HG03521 (cell line): ENCODE results near the gene TNNI2.

Experiments used
- ATAC-seq: cut with Tn5 transposase; IDR thresholded peaks from one replicate; pipeline ENCODE4 v1.9.1; 2021; ENCODE audit warnings: mild to moderate bottlenecking, moderate library complexity; ENCODE audit not compliant: unreplicated experiment

TNNI2 gene

DNA sequence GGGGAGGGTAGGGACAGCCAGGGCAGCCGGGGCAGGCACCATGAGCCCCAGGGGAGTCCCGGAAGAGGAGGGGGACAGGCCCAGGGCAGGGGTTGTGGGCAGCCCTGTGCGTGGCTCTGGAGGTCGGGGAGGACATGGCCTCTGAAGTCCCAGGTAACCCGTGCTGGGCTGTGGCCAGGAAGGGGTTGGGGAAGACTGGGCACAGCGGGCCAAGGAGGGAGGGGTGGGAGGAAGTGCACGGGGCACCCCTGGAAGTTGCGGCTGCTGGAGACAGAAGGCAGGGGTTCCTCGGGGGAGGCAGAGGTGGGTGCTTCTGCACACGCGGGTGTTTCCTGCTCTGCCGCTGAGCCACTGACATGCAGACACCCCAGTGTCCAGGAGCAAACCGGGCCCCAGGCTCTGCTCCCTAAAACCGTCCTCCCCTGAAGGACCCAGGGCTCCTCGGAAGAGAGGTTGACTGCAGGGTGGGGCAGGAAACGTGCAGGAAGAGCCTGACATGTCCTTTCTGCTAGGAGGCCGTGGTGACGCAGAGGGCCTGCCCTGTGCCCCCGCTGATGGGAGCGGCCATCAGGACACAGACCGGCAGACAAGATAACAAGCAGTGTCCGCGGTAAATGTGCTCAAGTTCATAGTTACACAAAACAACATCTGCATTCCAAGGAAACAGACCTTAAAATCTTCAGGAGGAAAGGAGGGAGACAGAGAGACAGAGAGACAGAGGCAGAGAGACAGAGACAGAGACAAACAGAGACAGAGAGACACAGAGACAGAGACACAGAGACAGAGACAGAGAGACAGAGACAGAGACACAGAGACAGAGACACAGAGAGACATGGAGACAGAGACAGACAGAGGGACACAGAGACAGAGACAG is 5.7 kb downstream of the TNNI2 start:
- ATAC-seq: no peak

DNA sequence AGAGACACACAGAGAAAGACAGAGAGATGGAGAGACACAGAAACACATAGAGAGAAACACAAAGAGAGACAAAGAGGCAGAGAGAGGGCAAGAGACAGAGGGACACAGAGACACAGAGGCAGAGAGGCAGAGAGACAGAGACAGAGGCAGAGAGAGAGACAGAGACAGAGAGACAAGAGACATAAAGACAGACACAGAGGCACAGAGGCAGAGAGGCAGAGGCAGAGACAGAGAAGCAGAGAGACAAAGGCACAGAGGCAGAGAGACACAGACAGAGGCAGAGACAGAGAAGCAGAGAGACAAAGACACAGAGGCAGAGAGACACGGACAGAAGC is 6.3 kb downstream of the TNNI2 start:
- ATAC-seq: no peak

DNA sequence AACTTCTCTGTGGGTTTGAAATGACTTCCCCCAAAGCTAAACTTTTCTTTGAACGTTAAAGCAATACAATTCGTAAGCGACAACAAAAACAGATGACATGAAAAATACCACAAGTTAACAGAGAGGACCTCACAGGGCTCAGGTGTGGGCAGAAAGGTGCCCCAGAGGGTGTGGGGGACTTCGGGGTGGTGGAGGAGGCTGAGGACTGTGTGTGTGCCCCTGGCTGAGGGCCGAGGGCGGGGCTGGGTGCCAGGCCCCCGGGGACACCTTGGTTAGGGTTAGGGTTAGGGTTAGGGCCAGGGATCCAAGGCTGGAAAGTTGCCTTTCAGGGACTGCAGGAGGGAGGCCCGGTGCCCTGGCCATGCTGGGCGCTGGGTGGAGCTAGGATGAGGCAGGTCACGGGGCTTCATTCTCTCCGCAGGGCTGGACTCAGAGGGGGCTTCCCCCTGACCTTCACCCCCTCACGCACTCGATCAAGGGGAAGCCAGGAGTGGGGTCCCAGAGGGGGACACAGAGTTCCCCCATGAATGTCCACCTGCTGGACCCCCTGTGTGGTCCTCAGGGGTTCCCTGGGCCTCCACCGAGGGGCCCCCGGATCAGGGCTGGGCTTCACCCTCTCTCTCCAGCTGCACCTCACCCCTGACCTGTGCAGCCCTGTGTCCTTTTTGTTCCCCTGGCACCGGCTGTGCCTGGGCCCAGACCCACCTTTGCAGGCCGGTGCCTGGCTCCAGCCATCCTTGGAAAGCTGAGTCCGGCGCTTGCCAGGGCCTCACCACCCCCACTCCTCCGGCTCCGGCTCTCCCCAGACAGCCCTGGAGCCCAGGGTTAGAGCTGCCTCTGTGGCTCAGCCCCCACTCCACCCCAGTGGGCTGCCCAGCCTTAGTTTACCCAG is 7.0 kb downstream of the TNNI2 start:
- ATAC-seq: no peak

DNA sequence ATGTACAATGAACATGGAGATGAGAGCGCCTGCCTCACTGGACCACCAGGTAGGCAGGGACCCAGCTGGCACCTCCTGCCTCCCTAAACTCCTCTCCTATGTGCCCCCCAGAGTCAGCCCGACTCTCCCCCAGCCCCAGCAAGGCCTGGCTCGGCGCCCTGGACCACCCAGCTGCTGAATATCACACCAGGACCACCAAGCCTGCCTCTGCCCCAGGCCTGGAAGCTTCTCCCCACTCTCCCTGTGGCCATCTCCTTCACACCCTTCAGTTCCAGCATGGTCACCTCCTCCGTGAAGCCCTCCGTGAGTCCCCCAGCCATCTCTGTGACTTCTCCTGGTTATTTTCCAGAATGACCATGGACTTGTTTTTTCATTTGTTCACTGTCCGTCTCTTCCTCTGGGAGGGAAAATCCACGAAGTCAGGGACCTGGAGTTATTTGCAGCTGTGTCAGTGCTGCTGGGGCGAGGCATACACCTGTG is 7.7 kb downstream of the TNNI2 start:
- no peak for ATAC-seq

DNA sequence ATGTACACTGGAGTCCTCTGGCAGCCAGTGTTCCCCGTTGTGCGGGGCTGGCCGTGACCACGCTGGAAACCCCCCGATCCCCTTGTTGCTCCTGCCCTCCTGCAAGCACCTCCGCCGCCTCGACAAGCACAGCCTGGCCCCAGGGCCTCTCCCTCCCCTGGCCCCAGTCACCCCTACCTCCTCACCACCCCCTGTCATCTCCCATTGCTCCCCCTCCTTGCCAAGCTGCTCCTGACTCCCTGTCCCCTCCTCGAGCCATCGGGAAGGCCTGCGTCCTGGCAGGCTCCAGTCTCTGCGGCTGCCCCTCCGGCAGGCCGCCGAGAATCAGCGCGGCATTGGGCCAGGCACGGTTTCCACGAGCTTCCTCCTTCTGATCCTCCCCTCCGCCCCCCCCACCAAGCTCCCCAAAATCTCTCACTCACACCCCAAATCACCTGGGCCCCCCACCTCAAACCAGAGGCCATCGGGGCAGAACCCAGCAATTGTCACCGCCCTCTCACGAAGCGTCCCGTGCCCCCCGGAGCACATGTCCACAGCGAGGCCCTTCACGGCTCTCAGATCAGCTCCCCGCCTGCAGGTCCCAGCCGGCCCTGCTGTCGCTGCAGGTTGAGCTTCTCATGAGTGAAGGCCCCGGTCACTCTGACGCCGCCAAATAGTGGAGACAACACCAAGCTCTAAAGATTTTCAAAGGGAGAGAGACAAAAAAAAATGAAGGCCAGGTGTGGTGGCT is 8.4 kb downstream of the TNNI2 start:
- ATAC-seq: no peak

DNA sequence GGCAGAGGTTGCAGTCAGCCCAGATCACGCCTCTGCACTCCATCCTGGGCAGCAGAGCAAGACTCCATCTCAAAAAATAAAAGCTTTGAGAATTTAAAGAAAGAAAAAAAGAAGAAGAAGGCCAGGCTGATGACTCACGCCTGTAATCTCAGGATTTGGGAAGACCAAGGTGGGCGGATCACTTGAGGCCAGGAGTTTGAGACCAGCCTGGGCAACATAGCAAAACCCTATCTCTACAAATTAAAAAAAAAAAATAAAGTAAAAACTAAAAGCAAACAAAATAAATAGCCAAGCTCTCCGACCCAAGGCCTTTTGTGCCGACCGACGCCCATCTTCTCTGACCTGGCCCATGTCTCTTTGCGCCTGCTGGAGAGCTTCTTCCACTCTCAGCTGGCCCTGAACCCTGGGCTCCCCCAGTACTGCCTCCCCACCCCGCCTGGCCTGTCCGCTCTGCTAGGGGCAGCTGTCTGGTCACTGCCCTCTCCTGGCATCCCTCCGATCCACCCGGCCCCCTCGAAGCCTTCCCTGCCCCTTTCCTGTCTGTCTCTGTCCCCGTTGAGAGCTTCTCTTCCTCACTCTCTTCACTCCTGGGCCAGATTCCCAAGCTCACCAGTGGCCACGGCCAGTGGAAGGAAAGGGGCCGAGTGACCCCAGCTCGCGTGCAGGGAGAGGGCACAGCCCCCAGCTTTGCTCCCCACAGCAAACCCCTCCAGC is 9.3 kb downstream of the TNNI2 start:
- no peak for ATAC-seq

DNA sequence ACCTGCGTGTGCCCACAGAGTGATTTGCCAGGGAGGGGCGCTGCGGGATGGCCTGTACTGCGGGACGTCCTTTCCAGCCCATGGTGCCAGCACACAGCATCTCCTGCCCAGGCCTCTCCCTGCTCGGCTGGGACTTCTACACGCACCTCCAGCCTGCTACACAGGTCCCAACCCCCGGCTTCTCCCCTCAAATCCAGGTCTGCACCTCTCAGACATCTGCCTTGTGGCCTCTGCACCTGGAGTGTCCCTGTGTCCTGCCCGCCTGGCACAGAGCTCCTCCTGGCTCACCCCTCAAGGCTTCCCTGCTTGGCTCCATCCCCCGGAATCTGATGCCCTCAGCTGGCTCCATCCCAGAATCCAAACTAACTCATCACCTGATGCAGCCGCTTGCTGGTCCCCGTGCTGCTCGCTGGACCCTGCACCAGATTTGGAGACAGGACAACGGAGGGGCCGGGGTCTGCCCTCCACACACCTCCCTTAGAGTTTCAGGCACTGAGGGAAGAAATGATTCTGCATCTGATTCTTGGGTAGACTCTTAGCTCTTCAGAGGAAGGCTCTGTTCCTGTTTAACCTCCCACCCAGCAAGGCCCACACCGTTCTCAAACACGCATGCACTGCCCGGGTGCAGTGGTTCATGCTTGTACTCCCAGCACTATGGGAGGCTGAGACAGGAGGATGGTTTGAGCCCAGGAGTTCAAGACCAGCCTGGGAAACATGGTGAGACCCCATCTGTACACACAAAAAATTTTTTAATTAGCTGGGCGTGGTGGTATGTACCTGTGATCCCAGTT is 10.1 kb downstream of the TNNI2 start:
- ATAC-seq: no peak

DNA sequence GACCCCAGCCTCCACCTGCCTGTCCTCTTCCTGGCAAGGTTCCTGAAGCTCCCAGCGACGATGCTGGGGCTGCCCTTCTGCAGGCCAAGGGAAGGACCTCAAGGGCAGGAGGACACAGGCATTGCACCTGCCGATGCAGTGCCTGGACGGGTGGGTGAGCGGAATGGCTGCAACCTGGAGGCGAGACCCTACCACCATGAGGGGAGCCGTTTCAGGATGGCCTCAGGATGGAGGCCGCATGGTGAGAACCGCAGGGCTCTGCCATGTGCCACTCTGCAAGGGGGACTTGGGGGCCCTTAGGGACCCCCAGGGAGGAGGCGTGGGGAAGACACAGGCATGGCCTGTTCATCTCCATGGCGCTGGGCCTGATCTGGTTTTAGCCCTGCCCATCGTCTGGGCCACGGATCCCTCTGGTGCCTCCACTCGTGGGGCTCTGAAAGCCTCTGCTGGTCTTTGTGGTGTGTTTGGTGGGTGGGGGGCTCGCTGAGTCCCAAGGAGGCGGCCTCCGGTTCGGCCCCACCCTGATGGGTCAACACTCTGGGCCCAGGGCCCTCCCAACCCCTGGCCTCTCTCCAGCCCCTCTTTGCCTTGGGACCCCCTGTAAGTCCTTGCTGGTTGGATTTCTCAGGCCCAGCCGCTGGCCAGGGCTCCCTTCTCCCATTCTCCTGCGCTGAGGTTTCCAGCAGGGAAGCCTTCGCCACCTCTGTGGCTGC is 12.8 kb downstream of the TNNI2 start:
- ATAC-seq: no peak

DNA sequence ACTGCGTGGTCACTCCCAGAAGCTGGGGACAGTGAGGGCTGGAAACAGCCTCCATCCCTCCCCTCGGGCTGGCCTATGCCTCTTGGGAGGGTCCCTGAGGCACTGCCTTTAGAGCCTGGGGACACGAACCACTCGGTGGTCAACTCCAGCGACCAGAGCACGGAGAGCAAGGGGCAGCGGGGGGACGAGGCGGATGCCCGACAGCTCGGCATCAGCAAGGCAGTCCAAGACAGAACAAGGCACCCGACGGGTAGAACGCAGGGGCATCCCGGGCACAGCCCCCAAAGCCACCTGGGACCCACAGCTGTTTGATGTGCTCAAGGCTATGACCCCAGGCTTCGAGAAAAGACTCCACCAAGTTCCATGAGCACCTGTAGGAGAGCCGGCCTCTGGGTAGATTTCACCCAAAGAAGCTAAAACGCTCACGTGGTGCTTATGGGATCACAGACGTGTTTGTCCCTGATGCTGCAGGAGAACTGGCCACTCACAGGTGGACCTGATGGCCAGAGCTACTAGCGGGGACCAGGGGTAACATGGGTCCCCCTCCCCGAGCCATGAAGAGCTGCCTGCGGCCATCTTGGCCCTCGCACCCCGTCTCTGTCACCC is 13.6 kb downstream of the TNNI2 start:
- peak; percentile 1 for ATAC-seq

DNA sequence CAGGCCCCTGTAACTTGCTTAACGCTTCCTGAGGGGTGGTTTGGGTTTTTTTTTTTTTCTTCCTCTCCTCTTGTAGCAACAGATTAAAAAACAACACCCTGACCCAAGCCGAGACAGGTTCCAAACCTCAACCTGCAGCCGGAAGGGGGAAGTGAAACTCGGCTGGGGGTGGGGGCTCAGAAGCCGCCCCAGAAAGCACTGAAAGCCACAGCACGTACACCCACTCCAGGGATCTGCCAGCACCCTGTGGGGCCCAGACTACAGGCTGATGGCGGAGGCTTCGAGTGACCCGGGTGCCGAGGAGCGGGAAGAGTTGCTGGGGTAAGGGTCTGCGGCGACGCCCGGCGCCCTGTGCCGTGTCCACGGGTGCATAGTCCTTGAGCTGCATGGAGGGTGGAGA is 14.1 kb downstream of the TNNI2 start, which contains the start of gene LSP1:
LSP1 (plus strand) TSS at position 208 of the 400 bp plus-strand sequence; CDS start at position 269, 61 bp downstream.
- peak; percentile 41 for ATAC-seq

DNA sequence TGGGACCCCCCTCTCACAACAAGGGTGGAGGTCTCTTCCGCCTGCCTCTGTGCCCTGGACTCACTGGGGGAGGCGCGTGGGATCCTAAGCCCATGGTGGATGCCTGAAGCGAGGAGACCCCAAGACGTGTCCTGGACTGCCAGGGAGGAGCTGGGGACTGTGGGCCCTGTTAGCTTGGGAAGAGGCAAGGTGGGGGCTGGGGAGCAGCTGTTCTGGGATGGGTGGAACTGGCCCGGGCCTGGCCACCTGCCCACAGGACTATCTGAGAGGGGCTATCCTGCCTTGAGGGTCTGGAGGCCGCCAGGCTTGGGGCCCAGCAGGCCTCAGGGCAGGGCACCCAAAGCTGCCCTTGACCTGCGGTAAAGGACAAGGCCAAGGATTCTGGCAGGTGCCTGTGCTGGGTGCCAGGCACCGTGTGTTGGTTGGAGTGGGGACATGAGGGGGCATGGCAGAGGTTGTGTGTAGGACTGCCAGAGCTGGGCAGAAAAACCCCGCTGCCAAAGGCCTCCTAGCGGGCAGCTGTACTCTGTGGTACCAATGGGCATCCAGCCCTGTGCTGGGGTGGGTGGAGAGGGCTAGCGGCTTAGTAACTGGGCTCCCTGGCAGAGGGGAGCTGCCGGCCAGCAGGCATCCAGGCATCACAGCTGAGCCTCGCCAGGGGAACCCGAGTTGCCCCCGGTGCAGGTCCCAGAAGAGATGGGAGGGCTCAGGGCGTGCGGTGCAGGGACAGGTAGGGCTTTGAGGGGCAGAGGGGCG is 14.8 kb downstream of the TNNI2 start:
- no peak for ATAC-seq

DNA sequence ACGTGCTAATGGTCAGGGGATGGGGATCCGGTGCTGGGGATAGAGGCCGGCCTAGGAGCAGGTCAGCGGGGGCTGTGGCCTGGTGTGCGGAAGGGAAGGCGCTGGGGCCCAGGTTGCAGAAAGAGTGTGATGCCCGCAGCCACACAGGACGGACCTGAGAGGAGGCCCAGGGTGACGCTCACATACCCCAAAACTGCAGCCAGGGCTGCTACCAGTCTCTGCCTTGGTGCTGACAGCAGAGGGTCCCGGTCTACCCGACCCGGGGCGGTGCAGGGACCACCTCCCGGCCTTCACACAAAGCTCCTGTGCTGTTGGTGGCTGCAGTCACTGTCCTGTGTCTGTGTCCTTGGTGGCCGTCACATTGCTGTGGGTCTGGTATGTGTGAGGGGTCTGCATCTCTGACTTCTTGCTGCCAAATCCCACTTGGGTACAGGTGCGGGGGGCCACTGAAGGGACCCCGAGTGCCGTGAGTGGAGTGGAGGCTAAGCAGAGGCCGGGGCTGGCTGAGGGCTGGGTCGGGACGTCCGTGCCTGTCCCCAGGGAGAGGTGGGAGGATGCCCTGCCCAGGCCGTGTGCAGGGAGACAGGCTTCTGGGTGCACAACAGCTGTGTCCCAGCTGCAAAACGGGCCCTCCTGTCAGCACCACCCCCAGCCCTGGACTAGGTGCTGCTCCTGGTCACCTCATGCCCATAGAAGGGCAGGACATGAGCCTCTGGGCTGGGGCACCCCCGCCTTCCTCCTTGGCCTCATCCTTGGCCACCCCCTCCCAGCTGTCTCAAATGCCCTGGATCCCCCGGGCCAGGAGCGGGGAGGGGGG is 15.6 kb downstream of the TNNI2 start:
- peak; percentile 10 for ATAC-seq

DNA sequence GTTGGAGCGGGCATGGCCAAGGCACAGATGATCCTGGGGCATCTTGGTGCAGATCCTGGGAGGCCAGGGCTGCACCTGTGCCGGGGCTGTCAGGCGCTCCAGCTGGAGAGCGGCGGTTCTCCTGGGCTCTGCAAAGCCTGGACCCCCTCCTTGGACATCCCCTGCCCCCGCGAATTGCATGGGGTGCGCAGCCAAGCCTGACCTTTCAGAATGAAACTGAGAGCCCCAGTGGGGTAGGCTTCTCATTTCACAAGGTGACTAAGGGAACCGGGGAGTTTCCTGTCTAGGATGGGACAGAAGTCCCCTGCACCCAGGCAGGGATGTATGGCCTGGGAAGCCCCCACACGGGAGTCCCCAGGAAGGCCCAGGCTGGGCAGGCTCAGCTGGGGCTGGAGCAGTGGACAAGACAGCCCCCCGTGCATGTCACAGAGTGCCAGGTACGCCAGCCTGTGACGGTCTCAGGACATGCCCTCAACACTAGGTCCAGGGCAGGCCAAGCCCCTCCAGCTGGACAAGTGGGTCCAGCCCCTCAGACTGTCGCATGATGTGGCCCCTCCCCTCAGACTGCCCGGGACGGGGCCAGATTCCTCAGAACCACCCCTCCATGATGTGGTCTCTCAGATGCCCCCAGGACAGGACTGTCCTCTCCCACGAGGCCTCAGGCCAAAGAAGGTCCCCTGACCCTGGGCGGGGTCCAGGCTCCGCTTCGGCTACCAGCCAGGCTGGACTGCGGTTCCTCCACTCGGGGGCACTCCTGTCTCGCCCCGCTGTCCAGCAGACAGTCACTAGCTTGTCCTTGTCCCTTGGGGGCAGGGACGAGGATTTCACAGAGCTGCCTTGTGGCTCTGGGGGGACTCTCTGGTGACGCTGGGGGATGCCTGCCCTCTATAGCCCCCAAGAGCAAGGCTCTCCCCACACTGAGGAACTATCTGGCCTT is 16.4 kb downstream of the TNNI2 start:
- ATAC-seq: peak; percentile 26

DNA sequence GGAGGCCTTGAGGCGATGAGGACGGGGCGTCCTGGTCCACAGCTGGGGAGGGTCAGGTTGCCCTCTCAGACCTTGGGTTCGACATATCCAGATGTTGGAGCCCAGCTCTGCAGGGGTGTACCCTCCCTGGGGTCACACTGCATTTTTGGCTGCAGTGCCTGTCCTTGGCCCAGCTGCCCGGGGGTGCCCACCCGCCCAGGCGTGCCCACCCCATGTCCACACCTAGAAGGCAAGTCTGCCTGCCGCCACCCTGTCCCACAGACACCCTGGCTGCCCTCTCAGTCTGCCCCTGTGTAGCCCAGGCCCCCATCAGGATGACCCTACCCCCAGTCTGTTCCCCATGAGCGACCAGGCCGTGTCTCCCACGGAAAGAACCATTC is 17.1 kb downstream of the TNNI2 start:
- no peak for ATAC-seq

DNA sequence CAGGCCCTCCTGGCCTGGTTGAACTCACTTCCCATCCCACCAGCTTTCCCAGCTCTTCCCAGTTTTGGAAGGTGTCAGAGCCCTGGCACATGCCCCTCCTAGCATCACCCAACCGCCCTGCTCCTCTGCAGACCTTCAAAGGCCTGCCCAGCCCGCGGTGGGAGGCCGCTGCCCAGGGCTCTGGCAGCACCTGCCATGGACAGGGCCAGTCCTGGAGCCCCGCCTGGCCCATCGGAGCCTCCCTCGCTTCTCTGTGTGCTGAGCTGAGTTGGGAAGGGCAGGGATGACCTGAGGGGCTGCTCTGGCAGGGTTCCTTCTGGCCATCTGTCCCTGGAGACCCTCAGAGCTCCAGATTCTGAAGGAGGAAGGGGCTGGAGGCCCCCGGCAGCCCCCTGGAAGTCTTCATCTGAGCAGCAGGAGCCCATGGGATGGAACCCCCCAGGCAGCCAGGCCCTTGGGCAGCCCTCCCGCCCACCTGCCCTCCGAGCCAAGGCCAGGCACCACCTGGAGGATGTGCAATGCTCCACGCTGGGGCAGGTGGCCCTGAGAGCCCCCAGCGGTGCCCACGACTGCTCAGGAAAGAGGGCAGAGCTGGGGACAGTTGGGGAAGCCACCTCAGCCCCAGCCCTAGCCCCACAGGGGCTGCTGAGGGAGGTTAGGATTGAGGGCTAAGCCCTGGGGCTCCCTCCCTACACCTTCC is 17.7 kb downstream of the TNNI2 start:
- no peak for ATAC-seq
